Measurements from ENCODE around the gene CPNE5. TPM values are rescaled to one million over a fixed set of nuclear protein-coding genes. Genes with fewer than 3 reads are reported as not detected.

CPNE5 gene
- total RNA-seq, 3 donors from 2014 or later (not counting 1 experiment from before 2014, with no cell fraction given) = 1.2 to 8.5 (median 2.0) TPM

- Mint-ChIP-seq H3K27me3 (ENCODE audit: low read depth in 2 of 2) (peaks cover 6 to 8% of the 10 kb centered on the region in 2 donors), H3K9me3 (no peaks in the 10 kb centered on the region), H3K4me1 (peaks cover 0 to 5% of the 10 kb centered on the region in 2 donors), H3K27ac (no peak overlapping the region), H3K4me3 (no peak overlapping the region), H3K36me3 (no peaks in the 10 kb centered on the region)
- H3K9me3 ChIP-seq (ENCODE audit: control insufficient read depth, insufficient read depth, low read length) = no peaks in the 10 kb centered on the region
- peaks cover 6% of the 10 kb centered on the region for H3K4me1 ChIP-seq (ENCODE audit: control insufficient read depth, insufficient read depth, low read length)
- no peaks in the 10 kb centered on the region for H3K36me3 ChIP-seq (ENCODE audit: control insufficient read depth, insufficient read depth, low read length)
- TF ChIP-seq, protein P1, sequence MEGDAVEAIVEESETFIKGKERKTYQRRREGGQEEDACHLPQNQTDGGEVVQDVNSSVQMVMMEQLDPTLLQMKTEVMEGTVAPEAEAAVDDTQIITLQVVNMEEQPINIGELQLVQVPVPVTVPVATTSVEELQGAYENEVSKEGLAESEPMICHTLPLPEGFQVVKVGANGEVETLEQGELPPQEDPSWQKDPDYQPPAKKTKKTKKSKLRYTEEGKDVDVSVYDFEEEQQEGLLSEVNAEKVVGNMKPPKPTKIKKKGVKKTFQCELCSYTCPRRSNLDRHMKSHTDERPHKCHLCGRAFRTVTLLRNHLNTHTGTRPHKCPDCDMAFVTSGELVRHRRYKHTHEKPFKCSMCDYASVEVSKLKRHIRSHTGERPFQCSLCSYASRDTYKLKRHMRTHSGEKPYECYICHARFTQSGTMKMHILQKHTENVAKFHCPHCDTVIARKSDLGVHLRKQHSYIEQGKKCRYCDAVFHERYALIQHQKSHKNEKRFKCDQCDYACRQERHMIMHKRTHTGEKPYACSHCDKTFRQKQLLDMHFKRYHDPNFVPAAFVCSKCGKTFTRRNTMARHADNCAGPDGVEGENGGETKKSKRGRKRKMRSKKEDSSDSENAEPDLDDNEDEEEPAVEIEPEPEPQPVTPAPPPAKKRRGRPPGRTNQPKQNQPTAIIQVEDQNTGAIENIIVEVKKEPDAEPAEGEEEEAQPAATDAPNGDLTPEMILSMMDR (IDR thresholded peaks at IDR 0.05) = no peak
- intact Hi-C loops (cut with micrococcal nuclease) = loop anchor here (10.0 kb wide), 1 partner anchor 171 kb away; no protein-coding TSS in a partner anchor
- H3K27me3 ChIP-seq (ENCODE audit: control insufficient read depth, insufficient read depth, low read length) = no peaks in the 10 kb centered on the region
- H3K27ac ChIP-seq (ENCODE audit: low read length) = no peak overlapping the region
- H3K4me3 ChIP-seq (ENCODE audit: low read length) = no peak overlapping the region
- ATAC-seq = no peak
- WGBS (ENCODE audit: insufficient coverage) = 83% methylated on average over 5 of the region's 6 CpGs
- no peak for DNase-seq
Measured at GRCh38 chr6:36786055-36786675, 53.1 kb downstream of the CPNE5 start.

DNA sequence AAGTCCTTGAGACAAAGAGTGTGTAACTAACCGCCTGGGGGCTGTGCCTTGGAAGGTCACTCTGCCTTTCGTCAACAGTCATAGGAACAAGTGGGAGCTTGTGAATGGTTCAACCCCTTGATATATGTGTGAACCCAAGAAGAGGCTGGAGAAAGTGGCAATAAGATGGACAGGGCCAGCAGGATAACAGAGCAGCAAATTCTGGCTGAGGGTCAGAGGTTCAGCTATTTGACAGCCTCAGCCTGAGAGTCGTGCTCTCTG is 54.9 kb downstream of the CPNE5 start:
- Mint-ChIP-seq H3K27ac (no peak overlapping the region), H3K4me3 (no peak overlapping the region), H3K27me3 (ENCODE audit: low read depth in 2 of 2) (peaks cover 6 to 8% of the 10 kb centered on the region in 2 donors), H3K9me3 (no peaks in the 10 kb centered on the region), H3K4me1 (peaks cover under 1 to 17% of the 10 kb centered on the region in 2 donors), H3K36me3 (no peaks in the 10 kb centered on the region)
- Histone ChIP-seq H3K9me3 (ENCODE audit: control insufficient read depth, insufficient read depth, low read length) (no peaks in the 10 kb centered on the region), H3K27ac (ENCODE audit: low read length) (no peak overlapping the region), H3K4me1 (ENCODE audit: control insufficient read depth, insufficient read depth, low read length) (peaks cover 18% of the 10 kb centered on the region), H3K27me3 (ENCODE audit: control insufficient read depth, insufficient read depth, low read length) (no peaks in the 10 kb centered on the region), H3K36me3 (ENCODE audit: control insufficient read depth, insufficient read depth, low read length) (no peaks in the 10 kb centered on the region), H3K4me3 (ENCODE audit: low read length) (no peak overlapping the region)
- TF ChIP-seq, protein P1 (IDR thresholded peaks at IDR 0.05) = no peak
- WGBS (ENCODE audit: insufficient coverage) = 88% methylated on average over 3 of the region's 3 CpGs
- ATAC-seq = no peak
- intact Hi-C loops (cut with micrococcal nuclease) = loop anchor here (10.0 kb wide), 1 partner anchor 170 kb away; no protein-coding TSS in a partner anchor
- no peak for DNase-seq

DNA sequence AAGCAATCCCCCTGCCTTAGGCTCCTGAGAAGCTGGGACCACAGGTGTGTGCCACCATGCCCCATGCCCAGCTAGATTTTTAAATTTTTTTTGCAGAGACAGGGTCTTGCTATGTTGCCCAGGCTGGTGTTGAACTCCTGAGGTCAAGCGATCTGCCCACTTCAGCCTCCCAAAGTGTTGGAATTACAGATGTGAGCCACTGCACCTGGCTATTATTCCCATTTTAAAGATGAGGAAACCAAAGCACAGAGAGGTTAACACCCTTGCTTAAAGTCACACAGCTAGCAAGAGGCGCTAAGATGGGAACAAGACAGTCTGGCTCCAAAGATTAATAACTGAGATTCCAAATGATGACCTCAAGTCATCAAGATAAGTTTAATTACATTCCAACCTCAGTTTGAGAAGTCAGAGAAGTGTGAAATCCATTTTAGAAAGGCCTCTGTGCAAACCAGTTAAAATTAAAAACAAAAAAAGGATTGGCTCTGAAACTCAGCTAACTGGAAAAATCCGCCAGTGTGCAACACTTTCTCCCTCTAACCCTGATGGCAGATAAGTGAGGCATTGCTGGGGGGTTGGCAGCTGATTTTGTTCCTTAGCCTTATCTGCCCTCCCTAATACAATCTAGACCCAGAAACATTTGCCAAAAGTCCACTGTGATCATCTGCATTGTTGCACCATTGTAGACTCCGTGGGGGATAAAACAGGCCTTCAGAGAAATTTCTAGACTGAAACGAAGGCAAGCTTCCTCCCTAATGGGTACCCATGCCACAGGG is 55.5 kb downstream of the CPNE5 start:
- peaks cover 5 to 21% of the 10 kb centered on the region in 2 donors for H3K4me1 Mint-ChIP-seq
- intact Hi-C loops (cut with micrococcal nuclease) = loop anchor here (2.0 to 10.0 kb wide), 2 partner anchors 17 to 169 kb away; no protein-coding TSS in a partner anchor
- H3K36me3 Mint-ChIP-seq = no peaks in the 10 kb centered on the region
- no peak for ATAC-seq
- TF ChIP-seq, protein P1 (IDR thresholded peaks at IDR 0.05) = no peak
- 86% methylated on average over 5 of the region's 5 CpGs for WGBS (ENCODE audit: insufficient coverage)
- no peak for DNase-seq
- H3K9me3 ChIP-seq (ENCODE audit: control insufficient read depth, insufficient read depth, low read length) = no peaks in the 10 kb centered on the region
- H3K27ac Mint-ChIP-seq = no peak overlapping the region
- no peak overlapping the region for H3K4me3 Mint-ChIP-seq
- H3K27ac ChIP-seq (ENCODE audit: low read length) = no peak overlapping the region
- H3K27me3 Mint-ChIP-seq (ENCODE audit: low read depth in 2 of 2) = peaks cover 6% of the 10 kb centered on the region in 2 donors
- H3K4me1 ChIP-seq (ENCODE audit: control insufficient read depth, insufficient read depth, low read length) = peaks cover 23% of the 10 kb centered on the region
- H3K9me3 Mint-ChIP-seq = no peaks in the 10 kb centered on the region
- no peaks in the 10 kb centered on the region for H3K36me3 ChIP-seq (ENCODE audit: control insufficient read depth, insufficient read depth, low read length)
- peaks cover 2% of the 10 kb centered on the region for H3K27me3 ChIP-seq (ENCODE audit: control insufficient read depth, insufficient read depth, low read length)
- H3K4me3 ChIP-seq (ENCODE audit: low read length) = no peak overlapping the region

Data from natural killer cell (primary cell).